Glomerular endothelial cell (primary cell): ENCODE data around the gene PRODH. TPM values are rescaled to one million over a fixed set of nuclear protein-coding genes. Genes with fewer than 3 reads are reported as not detected.
"Not testable (repeated sequence)": the region's sequence is repeated elsewhere in the genome, so short reads cannot be mapped to it uniquely, and the experiment has no call there.

Experiments used
- DNase-seq: peaks from one replicate; pipeline ENCODE4 v3.0.0-alpha.2; 2011; ENCODE audit warnings: low read depth, low spot score; ENCODE audit errors: extremely low read depth
- total RNA-seq: library from RNA; depleted of rRNA; stranded (reverse); fragments of >200 nt; gene quantifications from 2 replicates; pipeline ENCODE4 v1.2.3, GENCODE V29; 2015

The PRODH gene
- total RNA-seq, 1 donor from 2014 or later, result not detected

- DNase-seq, result not testable (repeated sequence)
These were observed 23.7 kb downstream of the PRODH start for GRCh38 chr22:18912264-18912946.

GRCh38 chr22:18911535-18911934 is 24.6 kb downstream of the PRODH start:
- not testable (repeated sequence) for DNase-seq

DNA sequence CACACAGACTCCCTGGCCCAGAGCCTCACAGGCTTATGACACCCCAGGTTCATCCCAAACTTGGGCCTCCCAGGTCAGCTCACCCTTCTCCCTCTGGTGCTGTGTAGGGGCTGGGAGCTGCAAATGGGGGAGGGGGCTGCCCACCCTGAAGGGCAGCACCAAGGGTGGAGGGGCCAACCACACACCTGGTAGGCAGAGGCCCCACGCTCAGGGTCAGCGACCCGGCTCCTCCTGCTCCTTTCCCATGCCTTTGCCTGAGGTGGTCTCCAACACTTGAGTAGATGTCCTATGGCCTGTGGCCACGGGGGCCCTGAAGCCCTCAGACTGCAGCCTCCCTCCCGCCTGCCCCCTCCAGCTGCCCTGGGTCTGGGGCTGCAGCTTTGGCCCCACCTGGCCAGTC is 26.5 kb downstream of the PRODH start:
- no peak for DNase-seq

DNA sequence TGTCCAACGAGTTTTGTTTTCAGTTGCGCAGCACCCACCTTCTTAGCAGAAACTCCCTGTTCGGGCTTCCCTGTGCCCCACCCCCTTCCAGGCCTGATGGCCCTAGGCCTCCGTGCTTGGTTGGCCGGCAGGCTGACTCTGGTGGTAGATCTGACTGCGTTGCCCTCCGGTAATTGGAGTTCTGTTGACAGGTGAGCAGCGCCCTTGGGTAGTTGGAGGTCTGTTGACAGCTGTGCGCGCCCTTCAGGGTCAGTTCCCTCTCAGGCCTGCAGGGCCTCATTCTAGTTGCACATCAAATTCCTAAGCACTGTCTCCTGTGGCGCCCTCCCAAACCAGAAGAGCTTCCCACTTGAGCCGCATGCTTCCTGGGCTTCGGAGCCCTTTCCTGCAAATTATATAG is 29.2 kb downstream of the PRODH start:
- DNase-seq, result no peak

DNA sequence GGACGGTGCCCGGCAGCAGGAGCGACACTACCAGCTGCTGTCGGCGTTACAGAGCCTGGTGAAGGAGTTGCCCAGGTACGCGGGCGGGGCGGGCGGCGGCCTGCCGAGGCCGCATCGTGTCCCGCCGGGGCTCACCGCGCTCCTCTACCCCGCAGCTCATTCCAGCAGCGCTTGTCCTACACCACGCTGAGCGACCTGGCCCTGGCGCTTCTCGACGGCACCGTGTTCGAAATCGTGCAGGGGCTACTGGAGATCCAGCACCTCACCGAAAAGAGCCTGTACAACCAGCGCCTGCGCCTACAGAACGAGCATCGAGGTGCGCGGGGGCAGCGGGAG is 29.7 kb downstream of the PRODH start:
- not testable (repeated sequence) for DNase-seq

GRCh38 chr22:18905540-18906409 is 30.3 kb downstream of the PRODH start, which contains the start of gene DGCR6:
DGCR6 (plus strand) TSS chr22:18906320; CDS start chr22:18906375, 55 bp downstream.
- DNase-seq, result no peak

DNA sequence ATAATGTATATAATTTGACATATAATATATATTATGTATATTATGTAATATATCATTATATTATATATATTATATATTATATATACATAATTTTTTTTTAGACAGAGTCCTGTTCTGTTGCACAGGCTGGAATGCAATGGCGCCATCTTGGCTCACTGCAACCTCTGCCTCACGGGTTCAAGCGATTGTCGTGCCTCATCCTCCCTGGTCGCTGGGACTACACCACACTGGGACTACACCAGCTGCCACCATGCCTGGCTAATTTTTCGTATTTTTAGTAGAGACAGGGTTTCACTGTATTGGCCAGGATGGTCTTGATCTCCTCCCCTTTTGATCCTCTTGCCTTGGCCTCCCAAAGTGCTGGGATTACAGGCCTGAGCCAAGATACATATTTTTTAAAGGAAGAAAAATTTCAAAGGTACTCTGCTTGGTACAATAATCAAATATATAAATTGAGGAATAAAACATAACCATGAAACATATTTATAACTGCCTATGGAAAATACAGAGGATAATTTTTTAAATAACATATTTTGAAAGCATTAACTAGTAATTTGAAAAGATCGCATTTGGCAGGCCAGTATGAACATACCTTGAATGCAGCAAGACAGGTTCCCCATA is 39.9 kb downstream of the PRODH start:
- not testable (repeated sequence) for DNase-seq

GRCh38 chr22:18893775-18894174 is 42.3 kb downstream of the PRODH start:
- not testable (repeated sequence) for DNase-seq

DNA sequence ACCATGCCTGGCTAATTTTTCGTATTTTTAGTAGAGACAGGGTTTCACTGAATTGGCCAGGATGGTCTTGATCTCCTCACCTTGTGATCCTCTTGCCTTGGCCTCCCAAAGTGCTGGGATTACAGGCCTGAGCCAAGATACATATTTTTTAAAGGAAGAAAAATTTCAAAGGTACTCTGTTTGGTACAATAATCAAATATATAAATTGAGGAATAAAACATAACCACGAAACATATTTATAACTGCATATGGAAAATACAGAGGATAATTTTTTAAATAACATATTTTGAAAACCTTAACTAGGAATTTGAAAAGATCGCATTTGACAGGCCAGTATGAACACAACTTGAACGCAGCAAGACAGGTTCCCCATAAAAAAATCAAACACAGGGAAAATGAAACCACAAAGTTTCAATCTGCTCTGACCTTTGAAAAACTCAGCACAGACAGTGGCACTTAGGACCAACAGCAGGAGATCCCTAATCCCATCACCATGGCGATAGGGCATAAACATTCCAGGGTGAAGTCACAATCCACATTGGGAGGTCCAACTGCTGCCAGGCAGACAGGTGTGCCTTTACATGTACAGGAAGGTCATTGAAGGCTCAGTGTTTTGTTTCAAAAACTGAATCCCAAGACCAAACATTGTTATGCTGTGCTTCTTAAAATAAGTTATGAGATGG is 45.4 kb downstream of the PRODH start:
- not testable (repeated sequence) for DNase-seq

- no peak for DNase-seq
These were observed 48.0 kb downstream of the PRODH start for GRCh38 chr22:18888115-18888514.

DNA sequence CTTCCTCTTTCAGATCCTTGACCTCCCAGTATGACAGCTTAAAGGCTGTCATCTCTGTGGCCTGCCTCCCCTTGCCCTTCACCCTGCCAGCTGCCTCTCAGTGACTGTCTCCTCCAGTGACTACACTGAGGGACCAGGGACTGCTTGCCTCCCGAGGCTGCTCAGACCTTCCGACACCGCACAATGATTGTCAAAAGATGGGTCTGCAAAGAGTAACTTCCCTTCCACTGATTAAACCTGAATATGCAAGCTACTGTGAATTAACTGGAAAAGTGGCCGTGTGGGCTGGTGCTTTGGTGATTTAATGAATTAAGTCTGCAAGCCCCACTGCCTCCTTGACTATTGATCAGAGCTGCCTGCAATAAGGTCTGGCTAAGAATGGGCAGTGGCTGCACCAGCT is 51.6 kb downstream of the PRODH start:
- not testable (repeated sequence) for DNase-seq

DNA sequence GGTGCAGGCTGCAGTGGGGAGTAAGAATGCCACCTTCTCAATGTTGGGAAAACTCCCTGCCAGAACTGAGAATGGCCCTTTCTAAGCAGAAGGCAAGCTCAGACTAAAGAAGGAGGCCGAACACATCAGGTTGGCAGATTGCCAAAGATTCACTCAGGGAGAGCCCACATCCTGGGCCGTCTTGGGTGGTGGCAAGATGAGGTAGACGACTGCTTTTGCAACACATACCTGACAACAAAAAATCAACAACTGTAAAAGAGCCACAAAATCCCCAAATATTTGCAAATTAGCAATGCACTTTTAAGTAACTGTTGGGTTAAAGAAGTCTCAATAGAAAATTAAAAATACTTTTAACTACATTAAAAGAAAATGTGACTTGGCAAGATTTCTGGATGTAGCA is 54.8 kb downstream of the PRODH start:
- DNase-seq, result not testable (repeated sequence)

Other genes starting within 250 kb of the PRODH start
- 10.2 and 11.2 TPM in 2 replicates for gene DGCR6, start 30.0 kb downstream of the PRODH start, total RNA-seq
- 55.4 and 60.9 TPM in 2 replicates for gene DGCR2, start 186.1 kb upstream of the PRODH start, total RNA-seq
- gene TSSK2, start 195.0 kb upstream of the PRODH start, total RNA-seq, result not detected in 2 replicates
- gene ESS2, start 208.4 kb upstream of the PRODH start, total RNA-seq, result 25.6 and 27.4 TPM in 2 replicates
- not detected in 2 replicates for gene GSC2, start 214.0 kb upstream of the PRODH start, total RNA-seq
- gene SLC25A1, start 242.4 kb upstream of the PRODH start, total RNA-seq, result 108 and 119 TPM in 2 replicates